HepG2 (cell line): ENCODE results near the gene RPS19. TPM values are rescaled to one million over a fixed set of nuclear protein-coding genes. Genes with fewer than 3 reads are reported as not detected.
A peak's percentile ranks its signal among the peaks of the same experiment; 100 is the strongest.

ENCODE experiments used
- DMAP1 ChIP-seq: IDR thresholded peaks from 2 replicates; pipeline ENCODE4 v1.6.1; 2016
- FIP1L1 ChIP-seq: fragments of 200-400 bp; formaldehyde crosslinking; IDR thresholded peaks from 2 replicates; pipeline ENCODE4 v1.6.1; 2018; ENCODE audit warnings: low read depth, mild to moderate bottlenecking, low read length, moderate library complexity, borderline replicate concordance; ENCODE audit not compliant: insufficient read depth
- HNRNPK ChIP-seq: fragments of 200-400 bp; formaldehyde crosslinking; IDR thresholded peaks from 2 replicates; pipeline ENCODE4 v1.6.1; 2018; ENCODE audit warnings: low read length, low read depth, moderate library complexity, mild to moderate bottlenecking; ENCODE audit not compliant: poor library complexity, severe bottlenecking
- HNRNPUL1 ChIP-seq: fragments of 200-400 bp; formaldehyde crosslinking; IDR thresholded peaks from 2 replicates; pipeline ENCODE4 v1.6.1; 2017; ENCODE audit warnings: low read depth, mild to moderate bottlenecking, low read length, moderate library complexity
- IRF9 ChIP-seq: sonication (generic); formaldehyde crosslinking; IDR thresholded peaks from 2 replicates; pipeline ENCODE4 v1.8.0; 2022; ENCODE audit warnings: missing genetic modification reagents, mild to moderate bottlenecking, borderline replicate concordance
- KDM1A ChIP-seq: IDR thresholded peaks from 2 replicates; pipeline ENCODE4 v1.6.1; 2016; ENCODE audit warnings: missing compliant biosample characterization
- MLX ChIP-seq: IDR thresholded peaks from 2 replicates; pipeline ENCODE4 v1.6.1; 2016
- PRDM10 ChIP-seq: sonication (generic); formaldehyde crosslinking; IDR thresholded peaks from 2 replicates; pipeline ENCODE4 v1.4.0; 2020; ENCODE audit warnings: low read depth, missing genetic modification reagents
- TAF15 ChIP-seq: fragments of 200-400 bp; formaldehyde crosslinking; IDR thresholded peaks from one replicate; pipeline ENCODE4 v1.6.1; 2018; ENCODE audit warnings: mild to moderate bottlenecking, low read depth, low read length; ENCODE audit not compliant: poor library complexity, severe bottlenecking
- THAP7 ChIP-seq: sonication (generic); formaldehyde crosslinking; IDR thresholded peaks from 2 replicates; pipeline ENCODE4 v1.8.1; 2023; ENCODE audit warnings: mild to moderate bottlenecking, missing genetic modification reagents
- ZBTB3 ChIP-seq: sonication (generic); formaldehyde crosslinking; IDR thresholded peaks from 2 replicates; pipeline ENCODE4 v1.4.0; 2020; ENCODE audit warnings: low read depth, mild to moderate bottlenecking, moderate library complexity, missing genetic modification reagents, borderline replicate concordance
- ZBTB7B ChIP-seq: sonication (generic); formaldehyde crosslinking; IDR thresholded peaks from 2 replicates; pipeline ENCODE4 v1.4.0; 2020; ENCODE audit warnings: missing genetic modification reagents
- ZMYM2 ChIP-seq: sonication (generic); formaldehyde crosslinking; IDR thresholded peaks from 2 replicates; pipeline ENCODE4 v1.8.0; 2022; ENCODE audit warnings: mild to moderate bottlenecking, missing genetic modification reagents
- ZSCAN29 ChIP-seq: sonication (generic); formaldehyde crosslinking; conservative IDR thresholded peaks from 2 replicates; pipeline ENCODE4 v1.4.0; 2020; ENCODE audit warnings: mild to moderate bottlenecking, missing genetic modification reagents
- polyA plus RNA-seq, 8 experiments: library from polyadenylated mRNA; depleted of rRNA in 3 of 8; stranded (reverse) in 7 of 8; unstranded in 1 of 8; fragments of >200 nt; fragmentation: Illumina TruSeq in 4 of 8; extraction: Trizol in 4 of 8; gene quantifications; 2 replicates each; pipeline versions ENCODE4 v1.2.1 to v1.2.3, GENCODE V29; 2011 to 2016; ENCODE audit warnings: low read depth in 4 of 8, missing spikeins in 1 of 8, mixed read lengths in 1 of 8; ENCODE audit not compliant: insufficient read depth in 1 of 8
- total RNA-seq, 5 experiments: library from RNA; depleted of rRNA; stranded (reverse); fragments of >200 nt; fragmentation: Illumina TruSeq; extraction: Trizol; gene quantifications; 2 replicates each; pipeline ENCODE4 v1.2.3, GENCODE V29; 2016; ENCODE audit warnings: low read depth in 1 of 5

The RPS19 gene
- total and polyA plus RNA-seq, 2 of the 13 experiments (the other 11 are each of a cell fraction or from before 2014, with no cell fraction given): 1,983 to 4,758 TPM

GRCh38 chr19:41882568-41883462 is 22.8 kb downstream of the RPS19 start, which contains the start of gene ARHGEF1 (continued):
- TF ChIP-seq MLX (CRISPR knock-in tag): no peak
- TF ChIP-seq ZBTB7B (CRISPR knock-in tag): no peak
- TF ChIP-seq ZBTB3 (CRISPR knock-in tag): no peak
- no peak for TF ChIP-seq DMAP1 (CRISPR knock-in tag)
- no peak for TF ChIP-seq ZSCAN29 (CRISPR knock-in tag)
- TF ChIP-seq PRDM10 (CRISPR knock-in tag): no peak
- TF ChIP-seq FIP1L1: no peak
- no peak for TF ChIP-seq TAF15
- TF ChIP-seq THAP7 (CRISPR knock-in tag): no peak; the same call in 1 of the 2 replicates
- TF ChIP-seq IRF9 (CRISPR knock-in tag): no peak
- TF ChIP-seq KDM1A (CRISPR knock-in tag): no peak
- TF ChIP-seq HNRNPUL1: no peak
- TF ChIP-seq ZMYM2: no peak
- peak; percentile 49 for TF ChIP-seq HNRNPK
